GM19452 (cell line): Measurements from ENCODE around the gene PGRMC2.

ENCODE experiments used
- ATAC-seq: cut with Tn5 transposase; IDR thresholded peaks from one replicate; pipeline ENCODE4 v1.9.1; 2021; ENCODE audit not compliant: unreplicated experiment

PGRMC2 gene, protein sequence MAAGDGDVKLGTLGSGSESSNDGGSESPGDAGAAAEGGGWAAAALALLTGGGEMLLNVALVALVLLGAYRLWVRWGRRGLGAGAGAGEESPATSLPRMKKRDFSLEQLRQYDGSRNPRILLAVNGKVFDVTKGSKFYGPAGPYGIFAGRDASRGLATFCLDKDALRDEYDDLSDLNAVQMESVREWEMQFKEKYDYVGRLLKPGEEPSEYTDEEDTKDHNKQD

DNA sequence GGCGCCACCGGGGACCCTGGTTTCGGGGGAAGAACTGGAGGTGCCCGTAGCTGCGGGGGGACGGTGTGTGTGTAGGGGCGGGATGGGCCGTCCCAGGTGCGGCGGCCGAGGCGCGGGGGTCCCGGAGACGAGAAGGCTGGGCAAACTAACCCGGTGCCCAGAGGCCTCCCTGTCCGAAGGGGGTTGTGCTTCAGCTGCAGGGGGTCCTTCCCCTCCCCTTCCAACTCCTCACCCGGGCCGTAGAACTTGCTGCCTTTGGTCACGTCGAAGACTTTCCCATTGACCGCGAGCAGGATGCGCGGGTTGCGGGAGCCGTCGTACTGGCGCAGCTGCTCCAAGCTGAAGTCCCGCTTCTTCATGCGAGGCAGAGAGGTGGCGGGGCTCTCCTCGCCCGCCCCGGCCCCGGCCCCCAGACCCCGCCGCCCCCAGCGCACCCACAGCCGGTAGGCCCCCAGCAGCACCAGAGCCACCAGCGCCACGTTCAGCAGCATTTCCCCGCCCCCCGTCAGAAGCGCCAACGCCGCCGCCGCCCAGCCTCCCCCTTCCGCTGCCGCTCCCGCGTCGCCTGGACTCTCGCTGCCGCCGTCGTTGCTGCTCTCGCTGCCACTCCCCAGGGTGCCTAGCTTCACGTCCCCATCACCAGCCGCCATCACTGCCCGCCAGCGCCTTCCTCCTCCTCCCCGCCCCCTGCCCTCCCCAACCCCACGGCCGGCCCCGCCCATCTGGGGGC lies at the start of gene PGRMC2:
TSS of gene PGRMC2 (minus strand) at position 673 of the 730 bp plus-strand sequence. CDS start at position 650, 23 bp downstream.
- no peak for ATAC-seq

DNA sequence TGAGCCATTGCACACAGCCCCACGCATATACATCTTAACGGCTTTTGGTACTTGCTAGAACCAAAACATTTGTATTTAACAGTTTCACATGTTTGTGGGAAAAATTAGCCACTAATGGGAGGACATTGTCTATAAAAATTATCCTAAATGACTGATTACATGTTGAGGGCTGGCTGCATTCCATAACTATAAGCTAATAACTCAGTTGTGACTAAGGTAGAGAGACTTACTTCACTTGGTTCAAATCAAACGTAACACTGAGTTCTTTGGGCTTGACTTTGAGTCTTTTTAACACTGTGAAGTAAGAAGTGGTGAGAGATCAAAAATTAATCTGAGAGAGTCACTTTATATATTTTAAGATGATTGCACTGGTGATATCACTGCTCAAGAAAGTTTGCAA lies 47.9 kb upstream of the PGRMC2 start:
- no peak for ATAC-seq

DNA sequence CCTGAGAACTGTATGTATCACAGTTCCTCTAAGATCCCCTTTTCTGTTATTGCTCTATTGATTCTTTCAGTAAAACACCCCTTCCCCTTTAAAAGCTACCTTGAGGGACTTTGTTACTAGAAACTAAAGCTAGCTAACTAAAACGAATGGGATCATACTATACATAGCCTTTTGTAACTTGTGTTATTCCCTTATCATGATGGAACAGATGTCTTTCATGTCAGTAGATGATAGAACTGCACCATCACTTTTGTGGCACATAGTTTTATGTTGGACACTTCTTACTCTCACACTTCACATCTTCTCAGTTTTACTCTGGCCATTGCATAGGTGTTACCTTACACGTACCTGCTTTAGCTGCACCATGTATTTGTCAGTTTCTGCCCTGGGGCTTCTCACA lies 46.6 kb upstream of the PGRMC2 start:
- ATAC-seq = no peak

DNA sequence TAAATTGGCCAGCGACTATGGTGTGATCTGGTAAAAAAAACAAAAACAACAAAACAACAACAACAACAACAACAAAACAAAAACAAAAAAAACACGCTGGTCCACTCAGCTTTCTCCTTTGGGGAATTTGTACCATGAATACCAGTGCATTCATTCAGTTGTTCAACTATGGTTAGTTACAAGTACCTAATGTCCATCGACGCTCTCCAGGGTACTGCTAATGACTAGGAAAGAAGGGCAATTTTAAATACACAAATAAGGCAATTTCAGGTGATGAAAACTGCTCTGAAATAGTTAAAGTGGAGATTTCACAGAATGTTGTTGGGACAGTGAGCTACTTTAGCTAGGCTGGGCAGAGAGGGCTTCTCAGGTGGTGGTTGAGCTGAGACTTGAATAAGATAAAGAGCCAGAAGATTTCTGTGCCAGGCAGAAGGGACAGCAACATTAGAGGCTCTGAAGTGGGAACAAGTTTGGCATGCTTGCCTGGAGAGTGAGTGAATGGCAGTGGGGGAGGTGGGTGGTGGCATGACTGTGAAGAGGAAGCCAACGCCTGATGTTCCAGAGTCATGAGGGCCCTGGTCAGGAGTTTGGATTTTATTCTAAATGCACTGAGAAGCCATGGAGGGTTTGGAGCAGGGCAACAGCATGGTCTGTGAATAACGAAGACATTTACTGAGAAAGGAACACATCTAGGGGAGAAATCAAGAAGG lies 45.9 kb upstream of the PGRMC2 start:
- no peak for ATAC-seq

DNA sequence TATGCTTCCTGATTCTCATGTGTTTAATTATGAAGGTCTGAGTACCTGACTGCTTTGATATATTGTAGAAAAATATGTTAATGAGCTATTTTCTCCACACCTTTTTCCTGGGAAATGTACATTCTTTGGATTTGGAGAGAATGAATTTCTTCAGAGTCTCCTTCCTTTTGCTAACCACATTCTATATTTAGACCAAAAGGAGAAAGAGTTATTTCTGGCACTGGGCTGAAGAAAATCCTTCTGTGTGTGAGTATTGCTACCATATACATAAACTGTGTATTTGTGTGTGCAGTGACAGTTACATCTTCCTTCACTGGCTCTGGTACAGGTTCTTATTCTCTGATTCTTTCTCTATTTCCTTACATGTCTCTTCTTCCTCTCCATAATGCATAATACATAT lies 44.5 kb upstream of the PGRMC2 start:
- no peak for ATAC-seq

DNA sequence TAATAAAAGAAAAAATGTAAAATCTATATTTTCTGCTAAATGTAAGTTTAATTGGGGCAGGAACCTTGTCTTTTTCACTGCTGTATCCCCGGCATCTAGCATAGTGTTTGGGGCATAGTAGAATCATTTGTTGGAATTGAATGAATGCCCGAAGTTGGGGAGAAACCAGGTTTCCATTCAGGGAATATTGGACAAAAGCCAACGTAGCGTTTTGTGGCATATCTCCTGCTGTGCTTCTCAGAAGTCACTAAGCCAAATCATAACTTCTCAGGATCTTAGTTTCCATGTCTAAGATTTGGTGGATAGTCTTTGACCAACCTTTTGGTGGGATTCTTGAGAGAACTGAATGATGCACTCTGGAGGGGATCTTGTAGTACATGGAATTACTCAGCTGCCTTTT lies 42.0 kb upstream of the PGRMC2 start:
- ATAC-seq = no peak

DNA sequence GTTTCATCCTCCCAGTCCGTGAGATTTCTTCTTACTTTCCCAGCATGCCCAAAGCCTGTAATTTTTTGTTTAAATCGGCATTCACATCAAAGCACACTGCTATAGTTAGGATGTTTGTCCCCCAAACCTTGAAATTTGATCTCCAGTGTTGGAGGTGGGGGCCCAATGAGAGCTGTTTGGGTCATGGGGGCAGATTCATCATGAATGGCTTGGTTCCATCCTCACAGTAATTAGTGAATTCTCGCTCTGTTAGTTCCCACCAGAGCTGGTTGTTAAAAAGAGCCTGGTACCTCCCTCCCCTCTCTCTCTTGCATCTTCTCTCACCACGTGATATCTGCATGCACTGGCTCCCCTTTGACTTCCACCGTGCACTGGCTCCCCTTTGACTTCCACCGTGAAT lies 40.5 kb upstream of the PGRMC2 start:
- no peak for ATAC-seq

DNA sequence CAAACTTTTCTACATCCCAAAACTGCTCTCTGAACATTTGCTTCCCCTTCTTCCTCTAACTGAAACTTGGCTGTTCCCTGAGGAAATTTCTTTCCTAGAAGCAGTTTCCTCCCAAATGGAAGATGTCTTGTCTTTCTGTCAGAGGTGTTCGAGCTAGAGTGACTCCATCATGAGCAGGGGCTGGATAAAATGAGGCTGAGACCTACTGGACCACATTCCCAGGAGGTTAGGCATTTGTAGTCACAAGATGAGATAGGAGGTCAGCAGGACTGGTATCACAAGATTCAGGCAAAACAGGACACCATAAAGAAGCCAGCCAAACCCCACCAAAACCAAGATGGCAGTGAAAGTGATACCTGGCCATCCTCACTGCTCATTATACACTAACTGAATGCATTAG lies 35.8 kb upstream of the PGRMC2 start:
- ATAC-seq = no peak

DNA sequence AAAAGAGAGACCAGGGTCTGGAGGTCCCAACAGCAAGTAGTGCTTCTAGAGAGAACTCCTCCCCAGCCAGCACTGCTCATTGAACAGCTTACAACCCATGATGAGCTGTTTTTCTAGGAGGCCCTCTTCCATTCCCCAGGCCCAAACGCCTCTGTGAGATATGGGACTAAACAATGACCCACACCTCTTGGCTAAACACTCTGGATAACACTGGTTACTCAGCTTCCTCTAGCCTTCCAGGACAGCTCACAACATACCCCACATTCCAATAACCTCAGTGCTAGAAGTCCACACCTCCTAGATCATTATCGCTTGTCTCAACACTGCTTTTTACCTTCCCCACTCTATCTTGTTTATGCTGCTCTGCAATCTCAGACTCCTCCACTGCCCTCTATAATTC lies 35.4 kb upstream of the PGRMC2 start:
- ATAC-seq = no peak

DNA sequence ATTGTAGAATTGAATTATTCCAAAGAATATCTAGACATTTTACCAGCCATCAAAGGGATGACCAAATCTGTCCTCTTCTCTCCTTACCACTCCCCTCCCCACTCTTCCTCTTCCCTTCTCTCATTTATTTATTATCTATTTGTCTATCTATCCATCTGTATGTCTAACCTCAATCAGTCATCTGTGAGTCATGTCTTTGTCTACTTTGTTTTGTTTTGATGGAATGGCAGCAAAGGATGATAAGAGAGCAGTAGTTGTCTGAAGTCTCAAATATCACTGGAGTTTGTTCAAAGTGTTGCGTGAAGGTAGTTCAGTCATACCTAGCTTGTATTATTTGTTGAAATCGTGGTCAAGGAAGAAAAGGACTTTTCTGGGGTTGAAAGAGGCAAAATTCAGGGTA lies 34.7 kb upstream of the PGRMC2 start:
- no peak for ATAC-seq

DNA sequence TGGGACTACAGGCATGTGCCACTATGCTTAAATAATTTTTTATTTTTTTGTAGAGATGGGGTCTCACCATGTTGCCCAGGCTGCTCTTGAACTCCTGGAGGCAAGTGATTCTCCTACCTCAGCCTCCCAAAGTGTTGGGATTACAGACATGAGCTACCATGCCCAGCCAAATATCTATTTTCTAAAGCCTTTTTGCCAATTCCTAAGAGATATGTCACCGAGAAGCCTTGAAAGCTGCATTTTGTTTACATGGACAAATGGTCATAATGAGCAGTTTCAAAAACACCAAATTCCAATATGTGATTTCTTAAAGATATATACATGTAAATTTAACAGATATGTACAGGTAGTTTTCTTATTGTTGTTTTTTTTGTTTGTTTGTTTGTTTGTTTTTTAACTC lies 33.0 kb upstream of the PGRMC2 start:
- no peak for ATAC-seq

DNA sequence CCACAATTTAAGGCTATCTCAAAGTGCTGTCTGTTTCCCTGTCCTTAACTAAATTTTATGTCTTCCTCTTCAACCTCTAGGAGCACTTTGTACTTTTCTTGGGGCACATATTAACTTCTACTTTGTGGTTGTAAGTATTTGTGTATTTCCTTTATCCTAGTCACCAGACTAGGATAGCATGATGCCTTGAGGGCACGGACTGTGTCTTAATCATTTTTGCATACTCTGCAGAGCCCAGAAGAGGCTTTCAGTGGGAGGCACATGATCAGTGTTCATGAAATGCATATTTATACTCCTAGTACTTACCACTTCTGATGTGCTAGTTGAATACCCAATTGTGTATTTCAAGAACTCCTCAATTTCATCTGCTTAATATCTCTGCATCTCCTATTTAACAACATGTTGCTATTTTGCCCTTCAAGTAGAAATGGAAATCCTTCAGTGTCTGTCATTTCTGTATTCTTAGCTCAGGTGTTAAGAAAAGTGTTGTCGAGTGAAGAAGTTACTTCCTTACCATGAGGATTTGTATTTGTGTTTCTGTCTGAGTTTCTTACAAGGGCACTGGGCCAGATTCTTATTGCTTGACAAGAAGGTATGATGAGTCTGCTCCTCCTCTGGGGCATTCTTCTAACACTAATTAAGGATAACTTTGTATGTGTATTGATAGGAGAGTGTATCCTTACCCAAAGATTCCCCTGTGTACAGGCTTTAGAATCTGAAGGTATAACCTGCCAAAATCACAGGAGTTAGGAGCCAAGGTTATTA lies 28.3 kb upstream of the PGRMC2 start:
- no peak for ATAC-seq

DNA sequence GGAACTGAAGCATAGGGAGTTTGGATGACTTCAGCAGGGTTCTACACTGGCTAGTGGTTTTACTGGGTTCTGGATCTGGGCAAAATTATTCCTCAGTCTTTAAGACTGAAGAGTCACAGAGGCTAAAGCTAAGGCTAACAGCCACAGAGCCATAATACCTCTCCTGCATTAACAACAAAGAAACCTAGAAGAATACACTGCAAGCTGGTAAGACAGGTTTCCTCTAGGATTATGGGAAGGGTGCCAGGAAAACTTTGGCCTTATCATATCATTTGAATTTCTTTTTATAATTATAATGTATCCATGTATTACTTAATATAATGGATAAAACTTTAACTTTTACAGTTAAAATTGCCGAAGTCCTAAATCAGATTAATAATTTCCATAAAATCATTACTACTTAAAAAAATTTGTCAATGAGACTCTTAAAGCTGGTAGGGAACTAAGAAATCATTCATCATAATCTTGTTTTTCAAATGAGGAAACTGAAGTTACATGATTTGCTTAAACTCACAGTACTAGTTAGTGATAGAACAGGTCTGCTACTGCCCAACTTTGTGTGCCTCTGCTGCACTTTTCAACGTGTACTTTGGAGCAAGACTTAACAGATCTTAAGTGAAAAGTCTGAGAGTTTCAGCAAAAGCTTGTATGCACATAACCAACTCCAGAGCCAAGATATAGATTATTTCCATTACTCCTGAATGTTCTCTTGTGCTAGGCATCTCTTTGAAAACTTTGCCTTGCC lies 24.2 kb upstream of the PGRMC2 start:
- ATAC-seq = no peak

DNA sequence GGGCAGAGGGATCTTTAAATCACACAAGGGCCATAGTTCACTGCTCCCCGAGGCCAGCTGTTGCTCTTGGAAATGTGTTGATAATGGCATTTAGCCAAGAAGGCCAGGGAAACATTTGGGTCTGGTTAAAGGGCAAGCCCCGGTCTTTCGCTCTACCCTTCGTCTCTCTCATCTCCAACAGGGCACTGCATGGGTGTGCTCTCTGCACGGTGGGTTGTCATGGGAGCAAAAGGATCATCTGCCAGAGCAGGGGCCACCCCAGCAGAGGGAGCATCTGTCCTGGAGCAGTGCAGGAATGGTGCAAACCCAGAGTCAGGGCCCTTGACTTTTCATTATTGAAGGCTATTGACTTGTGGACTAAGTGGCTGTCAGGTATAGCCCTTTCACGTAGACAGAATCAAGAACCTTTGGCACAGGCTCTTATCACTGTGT lies 22.7 kb upstream of the PGRMC2 start:
- no peak for ATAC-seq

DNA sequence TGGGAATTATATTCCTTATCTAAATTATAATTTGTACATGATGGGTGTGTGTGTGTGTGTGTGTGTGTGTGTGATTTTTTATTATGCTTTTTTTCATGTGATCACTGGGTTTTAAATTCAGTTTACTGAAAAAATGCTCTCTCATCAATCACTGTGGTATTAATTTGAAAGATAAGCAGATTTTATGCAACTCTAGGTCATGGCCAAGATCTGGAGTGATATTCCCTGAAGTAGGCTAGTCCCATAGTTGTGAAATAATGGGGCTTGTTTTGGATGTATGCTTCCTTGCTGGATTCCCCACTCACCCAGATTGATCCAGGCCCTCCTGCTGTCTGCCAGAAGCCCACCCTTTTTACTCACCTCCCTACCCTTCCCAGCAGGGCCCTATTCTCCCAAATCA lies 22.0 kb upstream of the PGRMC2 start:
- ATAC-seq = no peak

DNA sequence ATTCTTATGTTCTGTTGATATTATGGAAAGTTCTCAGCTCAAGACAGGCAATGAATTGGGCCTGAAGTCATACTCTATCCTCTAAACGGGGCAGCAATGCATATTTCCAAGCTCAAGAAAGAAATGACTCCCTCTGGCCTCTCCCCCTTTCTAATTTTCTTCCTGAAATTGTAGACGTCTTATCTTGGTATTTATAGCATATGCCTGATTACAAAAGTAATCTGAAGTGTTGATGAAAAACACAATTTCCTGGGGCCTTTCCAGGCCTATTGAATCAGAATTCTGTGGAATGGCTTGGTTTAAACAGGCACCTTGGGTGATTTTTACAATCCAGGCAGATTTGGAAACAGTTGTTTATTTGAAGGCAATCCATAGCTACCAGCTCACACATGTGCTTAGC lies 21.4 kb upstream of the PGRMC2 start:
- ATAC-seq = no peak

DNA sequence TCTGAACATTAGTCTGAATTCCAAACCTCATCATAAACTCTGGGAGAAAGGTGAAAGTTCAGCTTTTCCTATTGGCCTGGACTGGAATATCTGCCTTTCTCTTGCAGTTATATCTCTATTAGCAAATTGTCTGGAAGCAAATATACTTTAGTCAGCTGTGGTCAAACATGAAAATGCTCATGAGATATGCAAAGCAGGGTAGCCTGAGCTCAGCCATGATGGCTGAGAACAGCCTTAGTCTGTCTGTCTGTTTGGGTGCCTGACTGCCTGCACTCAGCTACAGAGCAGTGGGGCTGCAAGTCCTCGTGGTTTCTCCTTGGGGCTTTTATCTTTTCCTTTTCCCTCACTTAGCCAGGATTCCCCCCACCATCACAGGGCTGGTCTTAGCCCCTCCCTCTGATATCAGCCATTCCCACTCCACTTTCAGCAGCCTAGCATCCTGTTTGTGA lies 19.5 kb upstream of the PGRMC2 start:
- peak; percentile 69 for ATAC-seq

DNA sequence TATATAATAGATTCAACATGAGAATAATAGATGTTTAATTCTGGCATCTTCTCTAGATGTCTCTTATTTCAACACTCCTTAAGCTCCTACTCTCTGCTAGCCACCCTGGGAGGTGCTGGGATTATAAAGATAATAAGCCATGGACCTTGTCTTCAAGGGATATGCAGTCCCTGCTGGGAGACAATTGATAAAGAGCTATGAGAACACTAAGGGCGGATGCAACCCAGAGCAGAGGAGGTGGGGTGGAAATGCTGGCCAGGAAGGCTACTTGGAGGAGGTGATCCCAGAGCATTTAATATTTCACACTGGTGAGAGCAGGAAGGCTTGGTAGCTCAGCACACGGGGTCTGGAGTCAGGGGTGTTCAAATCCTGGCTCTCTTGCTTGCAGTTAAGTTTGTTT lies 18.3 kb upstream of the PGRMC2 start:
- no peak for ATAC-seq

DNA sequence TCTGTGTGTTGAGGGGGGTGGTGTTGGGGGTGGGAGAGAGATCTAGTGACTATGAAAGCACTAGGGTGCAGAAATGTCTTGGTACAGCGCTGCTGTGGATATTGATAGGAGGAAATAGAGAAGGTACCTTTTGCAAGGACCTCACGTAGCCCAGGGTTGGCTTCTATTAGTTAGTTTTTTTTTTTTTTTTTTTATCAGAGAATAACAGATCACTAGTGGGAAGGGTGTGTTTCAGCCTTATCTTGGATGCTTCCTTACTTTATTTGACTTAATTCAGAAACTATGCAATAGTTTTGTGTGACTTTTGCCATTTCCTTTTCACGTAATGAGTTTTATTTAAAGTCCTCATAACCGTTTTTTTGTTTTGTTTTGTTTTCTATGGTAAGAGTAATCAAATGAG lies 16.4 kb upstream of the PGRMC2 start:
- no peak for ATAC-seq

DNA sequence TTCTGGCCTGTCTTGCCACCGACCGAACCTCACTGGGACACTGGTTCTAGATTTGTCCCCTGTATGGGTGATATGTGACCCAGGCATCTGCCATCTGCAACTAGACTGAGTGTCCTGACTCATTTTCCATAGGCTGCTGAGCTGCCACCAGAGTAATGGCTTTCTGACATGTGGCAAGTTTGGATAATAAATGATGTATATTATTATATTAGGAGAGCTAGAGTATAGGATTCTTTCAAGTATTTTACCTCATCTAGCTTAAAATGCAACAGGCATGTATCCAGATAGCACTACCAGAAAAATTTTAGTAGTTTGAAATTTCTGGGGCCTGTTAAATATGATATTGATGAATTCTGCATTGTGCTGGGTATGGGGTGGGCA lies 15.8 kb upstream of the PGRMC2 start:
- no peak for ATAC-seq

DNA sequence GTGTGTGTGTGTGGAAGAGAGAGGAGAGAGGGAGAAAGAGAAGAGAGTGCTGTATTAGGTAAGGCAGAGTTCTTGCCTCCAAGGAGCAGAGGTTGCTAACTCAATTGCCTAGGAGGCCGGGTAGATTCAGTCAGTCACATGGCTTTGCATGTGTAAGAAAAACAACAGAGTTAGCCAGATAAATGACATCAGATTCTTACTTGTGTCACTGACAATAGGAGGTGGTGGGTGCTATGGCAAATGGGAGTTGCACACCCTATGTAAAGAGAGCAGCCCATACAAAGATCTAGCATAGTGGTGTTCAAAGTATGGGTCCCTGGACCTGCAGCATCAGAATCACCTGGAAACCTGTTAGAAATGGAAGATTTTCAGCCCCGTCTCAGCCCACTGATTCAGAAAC lies 14.4 kb upstream of the PGRMC2 start:
- no peak for ATAC-seq
